H1 (cell line): ENCODE results near the gene SSUH2. TPM values are rescaled to one million over a fixed set of nuclear protein-coding genes. Genes with fewer than 3 reads are reported as not detected.

Experiments used
- CTCF ChIA-PET: fragments of 300-600 bp; sonication (Branson Sonifier 250); formaldehyde crosslinking; loops from one replicate; lab custom pipeline; 2021; ENCODE audit not compliant: partially characterized antibody; lab: Charles Lee
- POLR2A ChIA-PET: fragments of 300-600 bp; sonication (Branson Sonifier 250); formaldehyde crosslinking; loops from one replicate; lab custom pipeline; 2021; ENCODE audit warnings: inconsistent platforms; ENCODE audit not compliant: partially characterized antibody; lab: Charles Lee
- DNase-seq, 2 experiments: peaks; one replicate each; pipeline versions ENCODE4 v3.0.0 to v3.0.0-alpha.2; 2010 to 2022; ENCODE audit warnings: low spot score in 2 of 2, low read depth in 1 of 2, mixed read lengths in 1 of 2
- FAIRE-seq: peaks from 2 replicates; lab custom pipeline; 2011; peaks lifted over from hg19 to GRCh38; lab: Jason Lieb, UNC
- H2AFZ ChIP-seq: 2 replicates; pipeline ENCODE4 v1.8.1; 2012; ENCODE audit warnings: low read length, inconsistent platforms
- H2AK5ac ChIP-seq: 2 replicates; pipeline ENCODE4 v1.6.1; 2013; ENCODE audit warnings: low read depth, low read length
- H2BK120ac ChIP-seq: replicated peaks from 2 replicates; pipeline ENCODE3; 2013; ENCODE audit warnings: low read depth, low read length, inconsistent platforms
- H2BK12ac ChIP-seq: 2 replicates; pipeline ENCODE4 v1.6.1; 2013; ENCODE audit warnings: low read depth, low read length
- H2BK15ac ChIP-seq: 2 replicates; pipeline ENCODE4 v1.6.1; 2013; ENCODE audit warnings: low read length
- H2BK20ac ChIP-seq: 2 replicates; pipeline ENCODE4 v1.6.1; 2013; ENCODE audit warnings: low read length
- H2BK5ac ChIP-seq: 2 replicates; pipeline ENCODE4 v1.6.1; 2013; ENCODE audit warnings: low read depth, low read length
- H3K14ac ChIP-seq: 2 replicates; pipeline ENCODE4 v1.6.1; 2013; ENCODE audit warnings: inconsistent platforms; ENCODE audit not compliant: insufficient read length
- H3K18ac ChIP-seq: 2 replicates; pipeline ENCODE4 v1.6.1; 2013; ENCODE audit warnings: low read length; ENCODE audit errors: extremely low read depth
- H3K23ac ChIP-seq: 2 replicates; pipeline ENCODE4 v1.6.1; 2013; ENCODE audit warnings: inconsistent platforms; ENCODE audit not compliant: insufficient read length
- H3K23me2 ChIP-seq: 2 replicates; pipeline ENCODE4 v1.6.1; 2013; ENCODE audit warnings: low read depth, low read length
- H3K27ac ChIP-seq: 2 replicates; pipeline ENCODE4 v1.6.1; 2011; ENCODE audit warnings: low read depth, low read length, inconsistent platforms
- H3K27me3 ChIP-seq, 4 experiments: replicated peaks in 1 of 4; 1 replicate in 1 of 4; 2 replicates in 3 of 4; pipeline versions ENCODE4 v1.6.1 to v1.8.1; 2011 to 2013; ENCODE audit warnings: low read length in 3 of 4, mild to moderate bottlenecking in 3 of 4, inconsistent platforms in 2 of 4, mixed read lengths in 2 of 4, moderate library complexity in 1 of 4; ENCODE audit not compliant: control insufficient read depth in 3 of 4, insufficient read depth in 3 of 4; ENCODE audit errors: extremely low read depth in 1 of 4
- H3K36me3 ChIP-seq, 4 experiments: 2 replicates each; pipeline versions ENCODE4 v1.6.1 to v1.8.1; 2011 to 2013; ENCODE audit warnings: mild to moderate bottlenecking in 4 of 4, low read length in 3 of 4, moderate library complexity in 2 of 4, control low read depth in 1 of 4, inconsistent platforms in 1 of 4; ENCODE audit not compliant: insufficient read depth in 4 of 4, control insufficient read depth in 2 of 4
- H3K4ac ChIP-seq: replicated peaks from 2 replicates; pipeline ENCODE3; 2013; ENCODE audit warnings: low read length, low read depth, mixed read lengths, inconsistent platforms; ENCODE audit not compliant: insufficient read length
- H3K4me1 ChIP-seq, 4 experiments: replicated peaks in 1 of 4; 1 replicate in 1 of 4; 2 replicates in 3 of 4; pipeline versions ENCODE4 v1.6.1 to v1.8.1; 2011 to 2013; ENCODE audit warnings: low read length in 3 of 4, inconsistent platforms in 2 of 4, mixed read lengths in 1 of 4; ENCODE audit not compliant: insufficient read depth in 4 of 4, control insufficient read depth in 3 of 4
- H3K4me2 ChIP-seq, 2 experiments: 2 replicates each; pipeline versions ENCODE4 v1.6.1 to v1.8.1; 2011 to 2013; ENCODE audit warnings: low read depth in 2 of 2, low read length in 2 of 2, control low read depth in 1 of 2, inconsistent platforms in 1 of 2, mild to moderate bottlenecking in 1 of 2; ENCODE audit not compliant: insufficient read depth in 1 of 2
- H3K4me3 ChIP-seq, 4 experiments: fragments of 200-600, 300-600 bp in 1 of 4; sonication (generic), shearing (Covaris generic), sonication (Bioruptor Twin) in 1 of 4; 2 replicates each; pipeline versions ENCODE4 v1.5.1 to v1.8.1; 2011 to 2016; ENCODE audit warnings: low read length in 4 of 4, low read depth in 3 of 4, control low read depth in 2 of 4, inconsistent platforms in 2 of 4, mild to moderate bottlenecking in 2 of 4, mixed read lengths in 1 of 4, moderate library complexity in 1 of 4; ENCODE audit not compliant: insufficient read depth in 2 of 4; ENCODE audit errors: extremely low read depth in 1 of 4
- H3K56ac ChIP-seq: replicated peaks from 2 replicates; pipeline ENCODE3; 2013; ENCODE audit warnings: low read depth, mild to moderate bottlenecking, mixed read lengths, low read length, inconsistent platforms; ENCODE audit not compliant: insufficient read length
- H3K79me1 ChIP-seq: 2 replicates; pipeline ENCODE4 v1.6.1; 2013; ENCODE audit warnings: low read depth, low read length, control low read depth
- H3K79me2 ChIP-seq, 2 experiments: 2 replicates each; pipeline versions ENCODE4 v1.6.1 to v1.8.1; 2012 to 2013; ENCODE audit warnings: low read length in 2 of 2, mild to moderate bottlenecking in 2 of 2, inconsistent platforms in 1 of 2; ENCODE audit not compliant: insufficient read depth in 2 of 2, control insufficient read depth in 1 of 2
- H3K9ac ChIP-seq, 4 experiments: replicated peaks in 1 of 4; 1 replicate in 1 of 4; 2 replicates in 3 of 4; pipeline versions ENCODE4 v1.6.1 to v1.8.1; 2011 to 2013; ENCODE audit warnings: low read depth in 3 of 4, low read length in 3 of 4, control low read depth in 2 of 4, mild to moderate bottlenecking in 2 of 4, moderate library complexity in 2 of 4, inconsistent platforms in 1 of 4; ENCODE audit errors: extremely low read depth in 1 of 4
- H3K9me3 ChIP-seq, 2 experiments: 2 replicates each; pipeline versions ENCODE4 v1.6.1 to v1.8.1; 2012 to 2013; ENCODE audit warnings: mild to moderate bottlenecking in 2 of 2, moderate library complexity in 2 of 2, control low read depth in 1 of 2, inconsistent platforms in 1 of 2, low read depth in 1 of 2, low read length in 1 of 2, mixed read lengths in 1 of 2; ENCODE audit not compliant: insufficient read depth in 2 of 2
- H4K20me1 ChIP-seq, 2 experiments: replicated peaks in 1 of 2; 2 replicates each; pipeline versions ENCODE3 to v1.8.1; 2011 to 2013; ENCODE audit warnings: inconsistent platforms in 2 of 2, low read length in 2 of 2, mild to moderate bottlenecking in 1 of 2; ENCODE audit not compliant: insufficient read depth in 2 of 2, control insufficient read depth in 1 of 2
- H4K5ac ChIP-seq: 2 replicates; pipeline ENCODE4 v1.6.1; 2013; ENCODE audit warnings: low read length, low read depth, mixed read lengths, inconsistent platforms; ENCODE audit not compliant: insufficient read length
- H4K8ac ChIP-seq: 2 replicates; pipeline ENCODE4 v1.8.0; 2013; ENCODE audit warnings: mild to moderate bottlenecking, moderate library complexity, low read length, inconsistent platforms; ENCODE audit not compliant: insufficient read depth; ENCODE audit errors: extremely low read depth
- H4K91ac ChIP-seq: replicated peaks from 2 replicates; pipeline ENCODE3; 2013; ENCODE audit warnings: low read length, mixed read lengths, inconsistent platforms; ENCODE audit not compliant: insufficient read length
- CBX5 ChIP-seq: fragments of 300-800, 300-1000 bp; sonication (generic); IDR thresholded peaks from 2 replicates; pipeline ENCODE4 v1.7.1; 2016; ENCODE audit warnings: antibody characterized with exemption, low read length, low read depth
- CBX8 ChIP-seq: fragments of 300-800, 300-1000 bp; sonication (generic); IDR thresholded peaks from 2 replicates; pipeline ENCODE4 v1.7.1; 2016; ENCODE audit warnings: low read depth, low read length, borderline replicate concordance
- CTBP2 ChIP-seq: IDR thresholded peaks from 2 replicates; pipeline ENCODE4 v1.7.0; 2011; ENCODE audit warnings: borderline replicate concordance, mild to moderate bottlenecking, moderate library complexity, mixed read lengths, low read length; ENCODE audit not compliant: insufficient read depth, insufficient read length
- HDAC6 ChIP-seq: IDR thresholded peaks from one replicate; pipeline ENCODE4 v1.7.1; 2012; ENCODE audit warnings: low read depth, mild to moderate bottlenecking, inconsistent platforms, low read length, moderate library complexity
- KDM4A ChIP-seq: IDR thresholded peaks from one replicate; pipeline ENCODE4 v1.7.1; 2012; ENCODE audit warnings: low read depth, mild to moderate bottlenecking, moderate library complexity, low read length, inconsistent platforms; ENCODE audit not compliant: severe bottlenecking
- KDM5A ChIP-seq: fragments of 200-600 bp; IDR thresholded peaks from 2 replicates; pipeline ENCODE4 v1.7.1; 2012; ENCODE audit warnings: mild to moderate bottlenecking, low read length, inconsistent platforms, mixed read lengths
- RAD21 ChIP-seq, 2 experiments: IDR thresholded peaks in 1 of 2; conservative IDR thresholded peaks in 1 of 2; 2 replicates each; pipeline ENCODE4 v1.6.1; 2011; ENCODE audit warnings: low read depth in 2 of 2, low read length in 2 of 2, improper control_type of control experiment in 1 of 2, inconsistent platforms in 1 of 2, mild to moderate bottlenecking in 1 of 2, moderate library complexity in 1 of 2
- RBBP5 ChIP-seq: IDR thresholded peaks from 2 replicates; pipeline ENCODE4 v1.7.1; 2012; ENCODE audit warnings: low read depth, mild to moderate bottlenecking, inconsistent platforms, low read length, moderate library complexity, borderline replicate concordance
- TAF7 ChIP-seq: optimal IDR thresholded peaks from 2 replicates; pipeline ENCODE3; 2011; ENCODE audit warnings: low read depth, mild to moderate bottlenecking, inconsistent platforms, low read length, moderate library complexity, borderline replicate concordance
- TEAD4 ChIP-seq: IDR thresholded peaks from 2 replicates; pipeline ENCODE4 v1.6.1; 2012; ENCODE audit warnings: low read depth, low read length, inconsistent platforms, mixed read lengths
- WGBS, 2 experiments: shearing (Covaris generic) in 1 of 2; methylation state at CpG; one replicate each; pipeline versions ENCODE4 v1.1.6 to v1.1.7; 2013 to 2015; ENCODE audit warnings: low lambda C conversion rate in 2 of 2, mixed read lengths in 2 of 2, inconsistent platforms in 1 of 2, low coverage in 1 of 2, missing lambda C conversion rate in 1 of 2; ENCODE audit not compliant: insufficient replicate concordance in 2 of 2, insufficient coverage in 1 of 2, insufficient read length in 1 of 2; ENCODE audit errors: extremely low coverage in 1 of 2, missing lambda C conversion rate in 1 of 2; 5-methylcytosine and 5-hydroxymethylcytosine counted together
- polyA plus RNA-seq, 7 experiments: library from polyadenylated mRNA; depleted of rRNA in 3 of 7; stranded (reverse) in 5 of 7; unstranded in 2 of 7; fragments of >200 nt in 5 of 7; fragments of 200-250 nt in 2 of 7; gene quantifications; 1 replicate in 5 of 7; 2 replicates in 1 of 7; 4 replicates in 1 of 7; pipeline versions ENCODE4 v1.2.1 to v1.2.3, GENCODE V29; 2011 to 2013; ENCODE audit warnings: missing spikeins in 2 of 7, mixed read lengths in 2 of 7
- total RNA-seq: library from RNA; stranded (reverse); fragmentation: NEBNext Ultra II Directional; extraction: Animal tissue kit (Norgen Biotek cat#: 25700); gene quantifications from 2 replicates; pipeline ENCODE4 v1.2.1, GENCODE V29; 2021

SSUH2 gene
- total and polyA plus RNA-seq, 2 of the 8 experiments (the other 6 are each of a cell fraction or from before 2014, with no cell fraction given), result 0.62 to 0.69 TPM

DNA sequence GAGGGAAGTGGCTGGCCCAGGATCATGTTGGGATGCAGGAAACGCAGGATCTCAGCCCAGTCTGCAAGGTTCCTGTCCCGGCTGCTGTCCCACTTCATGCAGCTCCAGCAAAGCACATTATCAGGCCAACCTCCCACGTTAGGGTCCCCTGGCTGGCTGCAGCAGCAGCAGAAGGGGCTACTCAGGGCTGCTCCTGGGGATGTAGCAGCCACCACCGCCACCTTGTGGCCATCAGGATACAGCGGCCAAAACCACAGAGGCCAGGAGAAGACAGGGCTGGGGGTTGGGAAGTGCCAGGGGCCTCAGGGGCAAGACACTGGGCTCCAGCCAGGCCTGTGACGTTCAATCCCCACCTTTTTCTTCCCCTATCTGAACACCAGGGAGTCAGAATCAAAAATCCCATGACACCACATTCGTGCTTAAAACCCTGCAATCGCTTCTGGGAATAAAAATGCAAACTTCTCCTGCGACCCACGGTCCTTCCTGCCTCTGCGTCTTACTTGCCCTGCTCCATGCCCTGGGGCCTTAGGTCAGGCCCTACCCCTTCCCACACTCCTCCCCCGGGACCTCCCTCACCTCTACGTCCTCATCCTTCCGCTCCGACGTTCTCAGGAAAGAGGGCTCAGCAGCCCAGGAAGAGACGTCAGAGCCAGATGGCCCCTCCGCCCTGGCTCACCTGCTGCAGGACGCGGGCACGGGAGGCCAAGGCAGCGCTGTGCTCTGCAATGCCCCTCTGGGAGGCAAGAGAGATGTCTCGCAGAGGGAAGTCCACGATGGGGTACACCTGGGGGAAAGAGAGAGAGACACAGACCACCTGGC lies 21.5 kb downstream of the SSUH2 start:
- Histone ChIP-seq H2BK120ac (no peak overlapping the region), H3K4me3 (no peak overlapping the region; a peak in 1 of 8 replicates), H2BK5ac (no peak overlapping the region; the same call in 1 of the 2 replicates), H3K4me1 (peaks cover 0 to 10% (median 3%) of the 10 kb centered on the region in 4 experiments; a peak in 5 of 7 replicates), H3K23me2 (no peaks in the 10 kb centered on the region), H2AFZ (peak overlapping the region; percentile 97), H3K27ac (no peak overlapping the region), H2BK20ac (0 out of 2 replicates have a peak overlapping the region, but pooled peaks have one; percentile 35), H3K27me3 (no peaks in the 10 kb centered on the region), H3K9me3 (0 out of 4 replicates have a peak, but pooled peaks cover 0 to 4% of the 10 kb centered on the region in 2 experiments), H3K14ac (no peak overlapping the region), H4K8ac (peak overlapping the region; percentile 35), H3K79me2 (no peaks in the 10 kb centered on the region), H2BK15ac (peak overlapping the region; percentile 74; the same call in 1 of the 2 replicates), H3K4ac (no peak overlapping the region), H3K56ac (no peak overlapping the region), H3K9ac (no peak overlapping the region), H3K36me3 (no peaks in the 10 kb centered on the region), H3K18ac (peak overlapping the region; percentile 79), H2BK12ac (peak overlapping the region; percentile 35; the same call in 1 of the 2 replicates), H4K20me1 (no peaks in the 10 kb centered on the region), H3K79me1 (no peaks in the 10 kb centered on the region), H3K4me2 (peak overlapping the region in 1 of 2 experiments; percentile 36; a peak in 1 of 4 replicates), H3K23ac (no peak overlapping the region), H4K5ac (no peak overlapping the region), H4K91ac (peak overlapping the region; percentile 1), H2AK5ac (no peak overlapping the region)
- CTCF ChIA-PET, result interaction anchor here (0.7 to 3.1 kb wide), 31 partner anchors 9 to 531 kb away, joined by 3 to 12 read pairs (median 4); partner anchors contain the start of gene OXTR
- POLR2A ChIA-PET, result interaction anchor here (1.0 kb wide), 1 partner anchor 18 kb away, joined by 3 read pairs; no protein-coding TSS in a partner anchor
- 45% methylated on average over 16 of the region's 24 CpGs; no CpG with 5 or more reads in 1 of the 2 experiments for WGBS, 2 experiments
- peak; percentile 61 to 89 for DNase-seq
- FAIRE-seq, result peak; percentile 65
- no peak for TF ChIP-seq RBBP5
- TF ChIP-seq TEAD4, result 0 out of 2 replicates have a peak, but pooled peaks have one; percentile 16
- no peak for TF ChIP-seq CBX5
- TF ChIP-seq KDM5A, result no peak
- no peak for TF ChIP-seq KDM4A
- no peak for TF ChIP-seq CBX8
- no peak for TF ChIP-seq CTBP2
- no peak for TF ChIP-seq TAF7
- no peak for TF ChIP-seq HDAC6
- peak; percentile 99 for TF ChIP-seq RAD21 (IDR thresholded peaks at IDR 0.05 in 1 of 2, conservative IDR thresholded peaks at IDR 0.05 in 1 of 2; ENCODE audit: low read depth in 2 of 2, low read length in 2 of 2)
